Tibial artery (tissue), 4 donors: ENCODE results near the gene MSANTD2.

Experiments
- DNase-seq, 2 donors: peaks; one replicate each; pipeline ENCODE4 v3.0.0-alpha.2; 2019
- H3K27ac ChIP-seq, 2 donors: fragments of 200-600 bp; sonication (generic) in 1 of 2; 1 replicate in 1 of 2; 2 replicates in 1 of 2; pipeline ENCODE4 v1.5.1; 2018 to 2019; ENCODE audit warnings: mild to moderate bottlenecking in 1 of 2
- H3K27me3 ChIP-seq, 2 donors: fragments of 200-600 bp; sonication (generic) in 1 of 2; one replicate each; pipeline versions ENCODE4 v1.5.1 to v1.6.0; 2016 to 2019
- H3K36me3 ChIP-seq, 3 donors: fragments of 200-600 bp; sonication (generic) in 2 of 3; one replicate each; pipeline ENCODE4 v1.5.1; 2016 to 2019; ENCODE audit warnings: mild to moderate bottlenecking in 2 of 3
- H3K4me1 ChIP-seq, 4 donors: fragments of 200-600 bp; sonication (generic) in 2 of 4; 1 replicate in 3 of 4; 2 replicates in 1 of 4; pipeline ENCODE4 v1.5.1; 2016 to 2019
- H3K4me3 ChIP-seq, 2 donors: fragments of 200-600 bp; sonication (generic) in 1 of 2; 1 replicate in 1 of 2; 2 replicates in 1 of 2; pipeline ENCODE4 v1.5.1; 2018 to 2019; ENCODE audit warnings: mild to moderate bottlenecking in 2 of 2
- H3K9me3 ChIP-seq, 3 donors: fragments of 200-600 bp; sonication (generic) in 1 of 3; one replicate each; pipeline ENCODE4 v1.5.1; 2016 to 2019
- intact Hi-C: fragments of 100-400 bp; cut with DNase I; formaldehyde crosslinking; loops from one replicate; pipeline ENCODE4 v1.15.0; 2023; ENCODE audit warnings: low total_unique reads
- TF ChIP-seq, protein P1 (sequence below), 2 experiments: fragments of 200-600 bp in 1 of 2; fragments of 450-650 bp in 1 of 2; IDR thresholded peaks; one replicate each; pipeline ENCODE4 v1.5.1; 2017 to 2019; ENCODE audit warnings: antibody characterized with exemption in 2 of 2, mild to moderate bottlenecking in 1 of 2, moderate library complexity in 1 of 2

The MSANTD2 gene

DNA sequence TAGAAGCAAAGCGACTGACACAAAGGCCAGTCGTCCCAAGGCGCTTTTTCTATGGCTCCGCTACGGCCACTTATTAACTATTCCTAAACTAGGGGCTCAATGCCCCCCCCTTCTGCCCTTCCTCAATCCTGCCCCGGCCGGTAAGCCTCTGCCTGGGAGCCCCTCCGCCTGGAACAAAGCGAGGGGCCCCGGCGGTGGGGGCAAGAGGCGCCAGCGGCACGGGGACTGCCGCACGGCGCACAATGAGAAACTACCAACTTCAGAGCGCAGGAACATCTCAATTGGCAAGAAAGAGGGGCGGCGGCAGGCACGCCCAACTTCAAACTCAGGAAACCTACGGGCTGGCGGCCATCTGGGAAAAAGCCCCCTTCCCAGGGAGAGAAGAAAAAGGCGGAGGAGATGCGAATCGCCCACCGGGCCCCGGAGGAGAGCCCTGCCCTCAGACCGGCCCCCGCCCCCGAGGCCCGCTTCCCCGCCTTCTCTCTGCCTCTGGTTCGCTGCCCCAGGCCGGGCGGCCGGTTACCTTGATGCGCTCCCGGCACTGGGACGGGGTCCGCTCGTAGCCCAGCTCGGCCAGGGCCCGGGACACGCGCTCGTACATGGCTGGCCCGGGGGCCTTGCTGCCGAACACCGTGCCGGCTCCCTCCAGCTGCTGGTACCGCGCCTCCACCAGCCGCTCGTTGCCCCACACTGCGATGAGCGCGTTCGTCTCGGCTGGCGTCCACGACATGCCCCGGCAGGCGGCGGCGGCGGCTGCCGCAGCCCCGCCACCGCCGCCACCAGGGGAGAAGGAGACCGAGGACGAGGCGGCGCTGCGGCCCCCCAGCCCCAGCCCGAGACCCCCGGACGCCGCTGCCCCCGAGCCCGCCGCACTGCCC is 619 bp downstream of the MSANTD2 start:
- Histone ChIP-seq H3K9me3 (no peaks in the 10 kb centered on the region), H3K27me3 (no peaks in the 10 kb centered on the region), H3K27ac (peak overlapping the region; percentile 99), H3K4me1 (peaks cover 0 to 37% (median 21%) of the 10 kb centered on the region in 4 donors), H3K36me3 (no peaks in the 10 kb centered on the region), H3K4me3 (peak overlapping the region; percentile 98 to 100)
- intact Hi-C loops: loop anchor here (5.0 to 10.0 kb wide), 3 partner anchors 37 to 55 kb away; partner anchors contain the start of gene ESAM
- peak in 1 of 2 donors; percentile 70 for DNase-seq
- TF ChIP-seq, protein P1, sequence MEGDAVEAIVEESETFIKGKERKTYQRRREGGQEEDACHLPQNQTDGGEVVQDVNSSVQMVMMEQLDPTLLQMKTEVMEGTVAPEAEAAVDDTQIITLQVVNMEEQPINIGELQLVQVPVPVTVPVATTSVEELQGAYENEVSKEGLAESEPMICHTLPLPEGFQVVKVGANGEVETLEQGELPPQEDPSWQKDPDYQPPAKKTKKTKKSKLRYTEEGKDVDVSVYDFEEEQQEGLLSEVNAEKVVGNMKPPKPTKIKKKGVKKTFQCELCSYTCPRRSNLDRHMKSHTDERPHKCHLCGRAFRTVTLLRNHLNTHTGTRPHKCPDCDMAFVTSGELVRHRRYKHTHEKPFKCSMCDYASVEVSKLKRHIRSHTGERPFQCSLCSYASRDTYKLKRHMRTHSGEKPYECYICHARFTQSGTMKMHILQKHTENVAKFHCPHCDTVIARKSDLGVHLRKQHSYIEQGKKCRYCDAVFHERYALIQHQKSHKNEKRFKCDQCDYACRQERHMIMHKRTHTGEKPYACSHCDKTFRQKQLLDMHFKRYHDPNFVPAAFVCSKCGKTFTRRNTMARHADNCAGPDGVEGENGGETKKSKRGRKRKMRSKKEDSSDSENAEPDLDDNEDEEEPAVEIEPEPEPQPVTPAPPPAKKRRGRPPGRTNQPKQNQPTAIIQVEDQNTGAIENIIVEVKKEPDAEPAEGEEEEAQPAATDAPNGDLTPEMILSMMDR (IDR thresholded peaks at IDR 0.05): no peak

- peak overlapping the region; percentile 99 for H3K27ac ChIP-seq
- intact Hi-C loops: loop anchor here (5.0 to 10.0 kb wide), 2 partner anchors 37 to 54 kb away; partner anchors contain the start of gene ESAM
- peaks cover 0 to 37% (median 21%) of the 10 kb centered on the region in 4 donors for H3K4me1 ChIP-seq
- TF ChIP-seq, protein P1 (IDR thresholded peaks at IDR 0.05): no peak
- peak overlapping the region; percentile 98 to 100 for H3K4me3 ChIP-seq
- no peaks in the 10 kb centered on the region for H3K9me3 ChIP-seq
- no peaks in the 10 kb centered on the region for H3K27me3 ChIP-seq
- no peak for DNase-seq
- no peaks in the 10 kb centered on the region for H3K36me3 ChIP-seq
Measured at GRCh38 chr11:124798991-124799347, 1.2 kb downstream of the MSANTD2 start.

GRCh38 chr11:124796312-124796711 is 3.9 kb downstream of the MSANTD2 start:
- TF ChIP-seq, protein P1 (IDR thresholded peaks at IDR 0.05): no peak
- H3K36me3 ChIP-seq: no peaks in the 10 kb centered on the region
- H3K4me1 ChIP-seq: peaks cover 0 to 54% (median 23%) of the 10 kb centered on the region in 4 donors
- DNase-seq: no peak
- intact Hi-C loops: loop anchor here (5.0 to 10.0 kb wide), 2 partner anchors 34 to 52 kb away; partner anchors contain the start of gene ESAM
- H3K9me3 ChIP-seq: no peaks in the 10 kb centered on the region
- H3K27ac ChIP-seq: no peak overlapping the region
- no peak overlapping the region for H3K4me3 ChIP-seq
- H3K27me3 ChIP-seq: no peaks in the 10 kb centered on the region

DNA sequence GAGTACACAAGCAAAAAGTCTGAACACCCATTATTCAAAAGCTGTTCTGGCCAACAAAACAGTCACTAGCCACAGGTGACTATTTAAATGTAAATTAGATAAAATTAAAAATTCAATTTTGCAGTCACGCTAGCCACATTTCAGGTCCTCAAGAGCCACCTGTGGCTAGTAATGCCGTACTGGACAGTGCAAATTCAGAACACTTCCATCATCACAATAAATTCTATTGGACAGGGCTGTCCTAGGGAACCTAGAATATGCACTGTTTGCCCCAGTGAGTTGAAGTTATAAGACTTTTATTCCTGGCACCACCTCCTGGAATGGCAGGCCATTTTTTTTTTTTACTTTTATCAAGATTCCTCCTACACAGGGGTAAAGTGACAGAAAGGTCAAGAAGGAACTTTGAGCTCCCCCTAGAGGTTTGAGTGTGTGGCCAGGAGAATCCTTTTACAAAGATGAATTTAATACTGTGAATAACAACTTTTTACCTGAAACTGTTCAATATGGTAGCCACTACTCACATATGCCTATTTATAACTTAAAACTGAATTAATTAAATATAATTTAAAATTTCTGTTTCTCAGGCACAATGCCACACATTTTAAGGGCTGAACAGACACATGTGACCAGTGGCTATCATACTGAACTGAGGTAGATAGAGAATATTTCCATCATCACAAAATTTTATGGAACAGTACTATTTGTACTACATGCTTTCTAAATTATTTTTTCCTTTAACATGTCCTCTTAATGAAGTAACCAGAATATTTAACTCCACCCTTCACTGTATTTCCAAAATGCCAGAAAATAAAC is 6.5 kb downstream of the MSANTD2 start:
- intact Hi-C loops: loop anchor here (10.0 kb wide), 1 partner anchor 49 kb away; no protein-coding TSS in a partner anchor
- H3K4me1 ChIP-seq: peaks cover 0 to 41% (median 14%) of the 10 kb centered on the region in 4 donors
- TF ChIP-seq, protein P1 (IDR thresholded peaks at IDR 0.05): peak; percentile 58 to 66

GRCh38 chr11:124791626-124792341 is 8.4 kb downstream of the MSANTD2 start:
- no peak for DNase-seq
- Histone ChIP-seq H3K4me1 (peaks cover 0 to 24% (median 7%) of the 10 kb centered on the region in 4 donors), H3K36me3 (no peaks in the 10 kb centered on the region), H3K9me3 (no peaks in the 10 kb centered on the region), H3K27ac (no peak overlapping the region), H3K4me3 (no peak overlapping the region), H3K27me3 (no peaks in the 10 kb centered on the region)
- intact Hi-C loops: loop anchor here (10.0 kb wide), 1 partner anchor 47 kb away; no protein-coding TSS in a partner anchor
- TF ChIP-seq, protein P1 (IDR thresholded peaks at IDR 0.05): no peak

More for the DNA sequence above, 6.5 kb downstream of the MSANTD2 start:
- DNase-seq: no peak
- Histone ChIP-seq H3K9me3 (no peaks in the 10 kb centered on the region), H3K27ac (no peak overlapping the region), H3K27me3 (no peaks in the 10 kb centered on the region), H3K4me3 (no peak overlapping the region), H3K36me3 (no peaks in the 10 kb centered on the region)
